Measurements from ENCODE around the gene POLR2J.
"Not testable (repeated sequence)": the region's sequence is repeated elsewhere in the genome, so short reads cannot be mapped to it uniquely, and the experiment has no call there.

DNA sequence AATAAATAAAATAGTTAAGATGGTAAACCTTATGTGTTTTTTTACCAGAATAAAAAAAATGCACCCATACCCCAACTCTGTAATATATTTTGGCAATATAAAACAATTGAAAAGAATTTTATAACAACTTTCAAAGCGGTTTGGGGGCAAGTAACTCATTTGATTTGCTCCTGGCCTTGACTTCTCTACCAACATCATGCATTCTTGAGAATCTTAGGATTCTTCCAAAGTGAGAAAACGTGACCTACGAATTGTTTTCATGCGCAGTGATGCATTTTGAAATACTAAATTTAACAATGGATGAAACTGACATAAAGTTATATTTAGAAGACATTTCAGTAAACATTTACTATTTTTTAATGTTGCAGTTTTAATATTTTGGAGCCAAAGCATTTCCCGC is 42.1 kb upstream of the POLR2J start:
- TF ChIP-seq, protein P1, sequence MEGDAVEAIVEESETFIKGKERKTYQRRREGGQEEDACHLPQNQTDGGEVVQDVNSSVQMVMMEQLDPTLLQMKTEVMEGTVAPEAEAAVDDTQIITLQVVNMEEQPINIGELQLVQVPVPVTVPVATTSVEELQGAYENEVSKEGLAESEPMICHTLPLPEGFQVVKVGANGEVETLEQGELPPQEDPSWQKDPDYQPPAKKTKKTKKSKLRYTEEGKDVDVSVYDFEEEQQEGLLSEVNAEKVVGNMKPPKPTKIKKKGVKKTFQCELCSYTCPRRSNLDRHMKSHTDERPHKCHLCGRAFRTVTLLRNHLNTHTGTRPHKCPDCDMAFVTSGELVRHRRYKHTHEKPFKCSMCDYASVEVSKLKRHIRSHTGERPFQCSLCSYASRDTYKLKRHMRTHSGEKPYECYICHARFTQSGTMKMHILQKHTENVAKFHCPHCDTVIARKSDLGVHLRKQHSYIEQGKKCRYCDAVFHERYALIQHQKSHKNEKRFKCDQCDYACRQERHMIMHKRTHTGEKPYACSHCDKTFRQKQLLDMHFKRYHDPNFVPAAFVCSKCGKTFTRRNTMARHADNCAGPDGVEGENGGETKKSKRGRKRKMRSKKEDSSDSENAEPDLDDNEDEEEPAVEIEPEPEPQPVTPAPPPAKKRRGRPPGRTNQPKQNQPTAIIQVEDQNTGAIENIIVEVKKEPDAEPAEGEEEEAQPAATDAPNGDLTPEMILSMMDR (IDR thresholded peaks at IDR 0.05), result not testable (repeated sequence)
- TF ChIP-seq EP300, POLR2A, POLR2AphosphoS5 (IDR thresholded peaks at IDR 0.05): not testable (repeated sequence)

Data from sigmoid colon (tissue), 4 donors.